MM.1S (cell line): ENCODE measurements around the gene PCDHB13.

Experiments used
- CTCF ChIP-seq: fragments of 300-600 bp; sonication (generic); IDR thresholded peaks from 2 replicates; pipeline ENCODE4 v1.5.1; 2016; ENCODE audit warnings: antibody characterized with exemption, low read length, mixed read lengths
- EZH2phosphoT487 ChIP-seq: fragments of 300-600 bp; sonication (generic); IDR thresholded peaks from 2 replicates; pipeline ENCODE4 v1.6.1; 2018; ENCODE audit warnings: antibody characterized with exemption, low read length

- TF ChIP-seq CTCF (no peak), EZH2phosphoT487 (no peak)
Measured at GRCh38 chr5:141241496-141241895, 27.8 kb downstream of the PCDHB13 start.
